Esophagus muscularis mucosa (tissue), 4 donors: Measurements from ENCODE around the gene SOD1.

ENCODE experiments used
- EP300 ChIP-seq: sonication (generic); formaldehyde crosslinking; IDR thresholded peaks from one replicate; pipeline ENCODE4 v1.6.1; 2017; ENCODE audit warnings: antibody characterized with exemption
- POLR2A ChIP-seq: fragments of 450-650 bp; IDR thresholded peaks from one replicate; pipeline ENCODE4 v1.6.1; 2017; ENCODE audit warnings: antibody characterized with exemption, moderate library complexity, mild to moderate bottlenecking, low read depth
- POLR2AphosphoS5 ChIP-seq, 2 donors: sonication (generic); formaldehyde crosslinking; IDR thresholded peaks; one replicate each; pipeline ENCODE4 v1.6.1; 2017; ENCODE audit warnings: antibody characterized with exemption in 2 of 2
- TF ChIP-seq, protein P1 (sequence below), 3 experiments: fragments of 200-600 bp in 2 of 3; fragments of 450-650 bp in 1 of 3; sonication (generic) in 2 of 3; IDR thresholded peaks; one replicate each; pipeline ENCODE4 v1.5.1; 2017 to 2019; ENCODE audit warnings: antibody characterized with exemption in 3 of 3, mild to moderate bottlenecking in 2 of 3, moderate library complexity in 1 of 3

DNA sequence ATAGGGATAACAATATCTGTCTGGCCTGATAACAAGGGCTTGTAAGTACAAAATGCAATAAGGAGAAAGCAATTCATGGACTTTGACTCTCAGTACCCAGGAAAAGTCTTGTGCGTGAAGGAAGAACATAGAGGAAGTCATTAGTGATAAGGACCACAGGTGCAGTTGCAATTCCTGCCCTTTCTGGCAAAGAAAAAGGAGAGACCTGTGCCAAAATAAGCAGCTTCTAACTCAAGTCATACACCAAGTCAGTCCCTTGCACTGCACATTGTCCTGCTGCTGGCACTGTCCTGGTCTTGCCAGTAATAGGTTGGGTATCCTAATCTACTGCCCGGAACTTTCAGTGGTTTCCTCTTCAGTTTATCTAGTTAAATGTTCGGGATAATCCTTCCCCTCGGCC is 14.8 kb upstream of the SOD1 start:
- TF ChIP-seq, protein P1, sequence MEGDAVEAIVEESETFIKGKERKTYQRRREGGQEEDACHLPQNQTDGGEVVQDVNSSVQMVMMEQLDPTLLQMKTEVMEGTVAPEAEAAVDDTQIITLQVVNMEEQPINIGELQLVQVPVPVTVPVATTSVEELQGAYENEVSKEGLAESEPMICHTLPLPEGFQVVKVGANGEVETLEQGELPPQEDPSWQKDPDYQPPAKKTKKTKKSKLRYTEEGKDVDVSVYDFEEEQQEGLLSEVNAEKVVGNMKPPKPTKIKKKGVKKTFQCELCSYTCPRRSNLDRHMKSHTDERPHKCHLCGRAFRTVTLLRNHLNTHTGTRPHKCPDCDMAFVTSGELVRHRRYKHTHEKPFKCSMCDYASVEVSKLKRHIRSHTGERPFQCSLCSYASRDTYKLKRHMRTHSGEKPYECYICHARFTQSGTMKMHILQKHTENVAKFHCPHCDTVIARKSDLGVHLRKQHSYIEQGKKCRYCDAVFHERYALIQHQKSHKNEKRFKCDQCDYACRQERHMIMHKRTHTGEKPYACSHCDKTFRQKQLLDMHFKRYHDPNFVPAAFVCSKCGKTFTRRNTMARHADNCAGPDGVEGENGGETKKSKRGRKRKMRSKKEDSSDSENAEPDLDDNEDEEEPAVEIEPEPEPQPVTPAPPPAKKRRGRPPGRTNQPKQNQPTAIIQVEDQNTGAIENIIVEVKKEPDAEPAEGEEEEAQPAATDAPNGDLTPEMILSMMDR (IDR thresholded peaks at IDR 0.05), result no peak
- no peak for TF ChIP-seq POLR2A
- TF ChIP-seq EP300, result no peak
- no peak for TF ChIP-seq POLR2AphosphoS5 (IDR thresholded peaks at IDR 0.05)
